Measurements from ENCODE around the gene UCKL1.
"Not testable (repeated sequence)": the region's sequence is repeated elsewhere in the genome, so short reads cannot be mapped to it uniquely, and the experiment has no call there.

The UCKL1 gene

DNA sequence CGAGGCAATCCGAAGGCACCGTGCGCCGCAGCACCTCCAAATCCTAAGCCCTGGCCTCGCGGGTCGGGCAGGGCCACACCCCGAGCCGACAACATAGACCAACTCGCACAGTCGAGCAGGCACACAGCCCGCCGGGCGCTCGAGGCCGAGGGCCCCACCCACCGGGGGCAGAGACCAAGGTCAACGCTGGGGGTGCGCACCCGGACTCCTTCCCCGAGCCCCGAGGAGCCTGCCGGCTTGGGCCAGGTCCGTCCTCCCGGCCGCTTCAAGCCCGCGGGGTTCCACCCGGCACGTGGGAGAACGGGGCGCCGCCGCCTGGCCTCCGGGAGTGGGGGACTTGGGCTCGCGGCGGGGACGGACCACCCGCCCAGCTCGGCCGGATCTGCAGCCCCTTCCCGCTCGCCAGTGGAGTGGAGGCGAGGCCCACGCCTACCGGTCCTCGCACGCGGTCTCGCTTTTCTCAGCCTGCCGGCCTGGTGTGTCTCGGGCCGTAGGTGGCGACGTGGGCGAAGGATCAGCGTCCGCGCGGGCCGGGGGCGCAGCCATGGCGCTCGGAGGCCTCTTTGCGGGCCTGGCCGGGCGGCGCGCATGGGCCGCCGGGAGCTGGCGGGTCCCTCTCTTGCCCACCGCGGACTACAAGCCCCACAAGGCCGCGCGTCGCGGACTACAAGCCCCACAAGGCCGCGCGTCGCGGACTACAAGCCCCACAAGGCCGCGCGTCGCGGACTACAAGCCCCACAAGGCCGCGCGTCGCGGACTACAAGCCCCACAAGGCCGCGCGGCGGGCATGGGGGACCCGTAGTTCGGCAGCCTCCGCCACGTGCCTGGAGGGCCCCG is at the start of gene UCKL1:
Gene UCKL1 (minus strand): TSS at position 590 of the 837 bp plus-strand sequence. CDS start 44 bp downstream, at position 546.
- peak; percentile 81 for DNase-seq (ENCODE audit: low read depth)

DNA sequence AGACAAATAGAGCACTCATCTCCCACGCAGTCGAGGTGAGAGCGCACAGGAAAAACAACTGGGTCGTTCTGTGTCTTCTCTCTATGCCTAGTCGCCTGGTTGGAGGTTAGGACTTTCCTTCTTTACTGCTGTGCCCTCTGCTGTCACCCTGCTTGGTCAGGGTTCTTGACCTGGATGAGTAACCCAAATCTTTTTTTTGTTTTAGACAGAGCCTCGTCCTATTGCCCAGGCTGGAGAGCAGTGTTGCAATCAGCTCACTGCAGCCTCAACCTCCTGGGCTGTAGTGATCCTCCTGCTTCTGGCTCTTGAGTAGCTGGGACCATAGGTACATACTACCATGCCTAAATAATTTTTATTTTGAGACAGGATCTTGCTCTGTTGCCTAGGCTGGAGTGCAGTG is 49.2 kb upstream of the UCKL1 start:
- no peak for DNase-seq (ENCODE audit: low read depth)

DNA sequence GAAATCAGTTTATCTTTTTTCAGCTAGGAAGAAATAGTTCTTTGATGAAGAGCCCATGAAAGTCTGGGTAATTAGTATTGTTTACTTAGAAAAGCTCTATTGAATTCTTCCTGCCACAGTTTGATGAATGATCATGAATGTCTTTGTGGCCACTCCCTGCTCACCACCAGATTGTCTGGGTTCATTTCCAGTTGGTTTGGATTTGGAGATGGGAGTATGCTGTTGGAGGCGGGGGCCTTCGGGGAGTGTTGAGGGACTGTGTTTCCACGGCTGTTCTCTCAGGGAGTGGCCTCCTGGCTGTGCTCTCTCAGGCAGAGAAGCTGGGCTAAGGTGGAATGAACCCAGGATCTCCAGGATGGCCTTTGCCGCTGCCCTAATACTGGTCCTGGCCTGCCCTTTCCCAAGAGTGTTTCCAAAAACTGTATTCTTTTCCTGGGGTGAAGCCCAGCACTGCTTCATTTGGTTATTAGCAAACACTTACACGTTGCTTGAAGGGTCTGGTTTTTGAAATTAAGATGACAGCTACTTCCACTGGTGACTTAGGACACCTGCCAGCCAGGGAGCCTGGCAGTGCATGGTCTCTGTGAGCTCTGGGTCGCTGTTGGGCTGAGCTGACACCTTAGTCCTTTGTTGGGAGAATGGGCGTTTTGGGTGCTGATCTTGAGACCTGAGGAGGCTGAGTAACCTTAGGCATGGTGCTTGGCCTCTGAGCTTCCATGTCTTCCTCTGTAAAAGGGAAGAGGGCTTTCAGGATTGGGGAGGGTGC is 47.9 kb upstream of the UCKL1 start:
- DNase-seq (ENCODE audit: low read depth) = no peak

DNA sequence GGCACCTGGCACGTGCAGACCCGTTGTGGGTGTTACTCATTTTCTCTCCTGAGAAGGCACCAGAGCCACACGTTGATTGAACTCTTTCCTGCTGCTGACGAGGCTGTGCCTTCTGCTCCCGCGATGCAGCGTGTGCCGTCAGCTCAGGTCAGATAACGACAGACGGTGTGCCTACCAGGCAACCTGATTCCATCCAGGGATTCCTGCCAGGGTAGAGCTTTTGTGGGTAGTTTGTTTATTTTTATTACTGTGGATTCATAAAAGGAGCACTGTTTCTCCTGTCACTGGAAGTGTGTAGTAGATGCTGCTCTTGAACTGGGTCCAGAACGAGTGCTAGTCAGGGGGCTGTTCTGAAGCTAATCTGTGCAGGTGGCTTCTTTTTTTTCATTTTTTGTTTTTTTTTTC is 45.4 kb upstream of the UCKL1 start:
- no peak for DNase-seq (ENCODE audit: low read depth)

DNA sequence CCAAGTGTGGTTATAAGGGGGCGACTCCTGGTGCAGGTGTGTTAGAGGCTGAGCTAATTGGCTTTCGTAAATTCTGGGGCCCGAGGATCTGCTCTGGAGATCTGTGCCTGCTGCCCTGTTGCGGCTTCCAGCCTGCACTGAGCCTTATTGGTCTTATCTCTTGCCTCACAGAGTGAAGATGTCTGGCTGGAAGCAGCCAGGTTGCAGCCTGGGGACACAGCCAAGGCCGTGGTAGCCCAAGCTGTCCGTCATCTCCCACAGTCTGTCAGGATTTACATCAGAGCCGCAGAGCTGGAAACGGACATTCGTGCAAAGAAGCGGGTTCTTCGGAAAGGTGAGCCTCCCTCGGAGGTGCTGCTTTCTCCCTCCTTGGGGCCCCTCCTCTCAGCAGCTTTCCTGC is 44.7 kb upstream of the UCKL1 start:
- DNase-seq (ENCODE audit: low read depth) = no peak

DNA sequence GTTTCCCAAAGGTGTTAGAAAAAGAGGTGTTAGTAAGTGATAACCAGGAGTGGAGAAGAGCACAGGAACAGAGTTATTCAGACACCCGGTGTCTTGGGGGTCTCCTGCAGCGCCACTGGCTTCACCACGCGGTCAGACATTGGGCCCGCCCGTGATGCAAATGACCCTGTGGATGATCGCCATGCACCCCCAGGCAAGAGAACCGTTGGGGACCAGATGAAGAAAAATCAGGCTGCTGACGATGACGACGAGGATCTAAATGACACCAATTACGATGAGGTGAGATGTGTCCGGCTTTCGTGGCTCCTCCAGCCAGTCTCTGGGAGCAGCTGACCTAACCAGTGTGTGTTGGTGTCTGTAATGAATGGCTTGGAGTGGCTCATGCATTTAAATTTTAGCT is 26.7 kb upstream of the UCKL1 start:
- no peak for DNase-seq (ENCODE audit: low read depth)

DNA sequence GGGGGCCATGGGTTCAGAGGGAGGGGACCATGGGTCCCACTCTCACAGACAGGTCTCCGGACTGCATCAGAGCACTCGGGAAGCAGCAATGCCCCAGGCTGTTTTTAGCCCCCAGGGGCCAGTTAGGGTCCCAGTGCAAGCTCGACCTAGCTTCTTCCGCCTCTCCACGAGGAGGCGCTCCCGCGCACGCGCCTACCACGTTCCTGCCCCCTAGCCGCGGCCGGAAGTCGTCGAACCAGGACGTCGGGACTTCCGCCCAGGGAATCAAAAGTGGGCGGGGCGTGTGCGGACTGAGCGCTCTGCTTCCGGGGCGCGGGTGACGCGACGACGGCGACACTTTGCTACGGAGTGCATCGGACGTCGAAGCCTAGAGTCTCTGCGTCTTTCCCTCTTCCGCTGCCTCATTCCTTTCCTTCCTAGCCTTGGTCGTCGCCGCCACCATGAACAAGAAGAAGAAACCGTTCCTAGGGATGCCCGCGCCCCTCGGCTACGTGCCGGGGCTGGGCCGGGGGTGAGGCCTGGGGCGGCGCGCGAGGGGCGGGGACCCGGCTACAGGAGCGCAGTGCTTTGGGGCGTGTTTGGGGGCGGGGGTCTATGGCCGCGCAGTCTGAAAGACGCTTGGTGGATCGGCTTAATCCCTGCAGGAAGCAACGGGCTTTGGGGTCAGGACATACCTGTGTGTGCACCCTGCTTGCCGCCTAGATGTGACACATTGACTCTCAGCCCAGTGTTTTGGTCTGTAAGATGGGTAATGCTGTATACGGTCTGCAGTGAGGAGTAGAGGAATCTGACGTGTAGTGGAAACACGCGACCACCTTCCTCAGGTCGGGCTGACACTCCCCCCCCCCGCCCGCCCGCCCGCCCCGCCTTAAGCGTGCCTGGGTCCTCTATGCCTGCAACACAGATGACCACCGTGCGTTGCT is 24.9 kb upstream of the UCKL1 start, which contains the start of gene PRPF6:
Gene PRPF6 (plus strand): TSS at position 327 of the 923 bp plus-strand sequence. CDS start 114 bp downstream, at position 441.
- peak; percentile 88 for DNase-seq (ENCODE audit: low read depth)

DNA sequence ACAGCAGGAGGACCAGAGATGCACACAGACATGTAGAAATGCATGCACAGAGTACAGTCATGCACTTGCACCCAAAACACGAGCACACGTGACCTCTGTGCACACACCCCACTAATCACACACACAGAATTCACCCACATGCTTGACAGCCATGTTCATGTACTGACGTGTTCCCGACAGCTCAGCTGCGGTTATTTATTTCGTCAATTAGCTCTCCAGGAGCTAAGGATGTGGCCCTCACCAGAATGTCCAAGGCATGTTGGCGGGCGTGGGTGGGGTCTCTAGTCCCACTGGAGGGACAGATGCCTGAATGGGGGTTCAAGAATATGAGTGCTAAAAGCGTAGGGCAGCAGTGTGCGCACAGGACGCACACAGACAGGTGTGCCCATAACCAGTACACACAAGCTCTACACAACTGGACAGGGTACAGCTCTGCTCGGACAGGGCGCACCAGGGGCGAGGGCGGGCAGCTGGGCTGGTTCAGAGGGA is 24.1 kb upstream of the UCKL1 start:
- no peak for DNase-seq (ENCODE audit: low read depth)

DNA sequence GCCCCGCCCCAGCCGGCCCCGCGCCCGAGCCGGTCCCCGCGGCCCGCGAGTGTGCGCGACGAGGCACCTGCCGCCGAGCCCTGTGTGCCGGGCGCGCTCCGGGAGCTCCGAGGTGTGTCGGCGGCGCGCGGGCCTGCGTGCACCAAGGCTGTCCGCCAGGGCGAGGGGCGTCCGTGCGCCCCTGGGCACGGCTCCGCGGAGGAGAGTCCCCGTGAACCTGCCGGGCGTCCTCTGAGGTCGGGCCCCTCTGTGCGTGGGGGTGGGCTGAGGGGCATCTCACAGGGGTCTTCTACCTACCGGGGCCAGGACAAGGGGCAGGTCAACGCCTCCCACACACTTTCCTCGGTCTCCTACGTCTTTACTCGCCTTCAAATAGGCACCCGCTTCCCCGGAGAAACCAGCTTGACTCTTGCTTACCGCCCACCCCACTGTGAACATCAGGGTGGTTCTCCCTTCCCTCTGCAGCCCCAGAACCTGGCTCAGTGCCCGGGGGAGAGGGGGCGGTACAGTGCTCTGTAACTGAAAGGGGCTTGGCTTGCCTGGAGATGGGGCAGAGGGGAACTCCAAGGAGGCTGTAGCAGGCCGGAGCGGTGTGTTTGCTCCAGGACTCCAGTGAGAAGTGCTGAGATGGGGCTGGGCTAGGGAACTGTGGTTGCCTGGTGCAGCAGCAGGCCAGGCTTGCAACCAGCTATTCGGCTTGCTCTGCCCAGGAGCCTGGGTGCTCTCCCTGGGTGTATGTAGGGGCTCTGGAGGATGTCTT is 23.5 kb upstream of the UCKL1 start, which contains the start of gene SAMD10:
Gene SAMD10 (minus strand): TSS at position 86 of the 760 bp plus-strand sequence. CDS start 175 bp downstream, outside the sequence.
- DNase-seq (ENCODE audit: low read depth) = peak; percentile 80

DNA sequence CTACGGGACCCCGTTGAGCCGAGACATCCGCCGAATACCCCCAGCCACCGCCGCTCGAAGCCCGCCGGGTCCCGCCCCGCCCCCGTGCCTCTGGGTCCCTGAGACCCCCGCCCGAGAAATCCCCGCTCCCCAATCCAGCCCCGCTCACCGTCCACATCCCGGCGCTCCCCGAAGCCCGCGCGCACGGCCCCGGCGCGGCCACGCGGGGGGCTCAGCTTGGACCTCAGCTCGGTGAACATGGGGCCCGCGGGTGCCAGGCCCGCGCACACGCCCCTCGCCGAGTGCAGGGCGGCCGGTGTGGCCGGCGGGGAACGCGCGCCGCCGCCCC is 23.0 kb upstream of the UCKL1 start:
- no peak for DNase-seq (ENCODE audit: low read depth)

DNA sequence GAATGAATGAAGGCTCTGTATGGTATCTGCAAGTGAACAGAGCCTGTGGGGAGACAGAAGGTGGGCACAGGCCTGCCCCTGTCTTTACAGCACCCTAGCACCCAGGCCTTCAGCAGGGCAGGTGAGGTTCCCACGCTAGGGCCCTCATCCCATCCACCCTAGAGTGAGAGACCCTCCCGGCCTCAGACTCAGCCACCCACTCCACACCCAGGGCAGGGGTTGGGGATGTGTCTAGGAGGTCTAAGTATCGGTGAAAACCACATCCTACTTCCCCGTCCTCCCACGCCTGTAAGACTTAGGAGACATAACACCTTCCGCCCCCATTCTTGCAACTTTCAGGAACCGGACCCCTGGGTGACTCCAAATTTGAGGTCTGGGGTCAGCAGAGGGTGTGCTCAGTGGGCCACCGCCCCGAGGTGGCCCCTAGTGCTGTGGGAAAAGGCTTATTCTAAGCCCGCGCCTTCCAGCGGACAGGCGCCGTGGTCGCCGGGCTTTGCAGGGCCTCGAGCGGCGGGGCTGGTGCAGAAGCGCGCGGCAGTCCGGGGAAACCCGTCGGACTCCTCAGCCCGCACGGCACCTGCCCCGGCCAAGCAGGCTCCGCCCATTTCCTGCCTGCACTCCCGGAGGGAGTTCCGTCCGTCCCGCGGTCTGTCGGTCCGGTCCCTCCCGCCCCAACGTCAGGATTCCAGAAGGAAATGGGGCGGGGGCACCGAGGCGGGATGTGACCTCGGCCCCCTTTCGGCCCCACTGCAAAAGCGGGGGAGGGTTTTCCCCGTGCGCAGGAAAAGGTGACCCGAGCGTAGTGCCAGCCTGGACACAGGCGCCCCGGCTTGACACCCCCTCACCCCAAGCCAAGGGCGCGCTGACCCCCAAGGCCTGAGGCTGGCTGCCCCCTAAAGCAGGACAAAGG is 22.4 kb upstream of the UCKL1 start:
- DNase-seq (ENCODE audit: low read depth) = no peak

DNA sequence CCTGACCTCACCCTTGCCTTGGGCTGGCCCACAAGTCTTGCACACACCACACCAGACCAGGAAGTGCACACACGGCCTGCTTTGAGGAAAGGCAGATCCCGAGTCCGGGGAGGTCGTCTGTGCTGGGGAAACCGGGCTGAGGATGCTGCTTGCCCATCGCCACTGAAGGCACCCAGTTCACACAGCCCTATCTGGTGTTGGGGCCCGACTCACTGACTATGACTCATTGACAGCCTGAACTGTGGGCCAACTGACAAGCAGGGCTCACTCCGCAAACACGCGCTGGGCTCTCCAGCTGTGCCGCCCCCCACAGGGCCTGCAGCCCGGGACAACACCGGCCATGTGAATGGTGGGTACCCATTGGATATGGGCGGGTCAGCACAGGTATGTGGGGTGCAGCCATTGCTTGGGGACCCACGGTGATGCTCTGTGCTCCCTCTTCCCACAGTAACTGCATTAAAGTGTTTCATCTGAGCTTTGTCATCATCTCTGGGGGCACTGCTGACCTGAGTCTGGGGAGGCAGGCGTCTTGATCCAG is 21.6 kb upstream of the UCKL1 start:
- peak; percentile 51 for DNase-seq (ENCODE audit: low read depth)

DNA sequence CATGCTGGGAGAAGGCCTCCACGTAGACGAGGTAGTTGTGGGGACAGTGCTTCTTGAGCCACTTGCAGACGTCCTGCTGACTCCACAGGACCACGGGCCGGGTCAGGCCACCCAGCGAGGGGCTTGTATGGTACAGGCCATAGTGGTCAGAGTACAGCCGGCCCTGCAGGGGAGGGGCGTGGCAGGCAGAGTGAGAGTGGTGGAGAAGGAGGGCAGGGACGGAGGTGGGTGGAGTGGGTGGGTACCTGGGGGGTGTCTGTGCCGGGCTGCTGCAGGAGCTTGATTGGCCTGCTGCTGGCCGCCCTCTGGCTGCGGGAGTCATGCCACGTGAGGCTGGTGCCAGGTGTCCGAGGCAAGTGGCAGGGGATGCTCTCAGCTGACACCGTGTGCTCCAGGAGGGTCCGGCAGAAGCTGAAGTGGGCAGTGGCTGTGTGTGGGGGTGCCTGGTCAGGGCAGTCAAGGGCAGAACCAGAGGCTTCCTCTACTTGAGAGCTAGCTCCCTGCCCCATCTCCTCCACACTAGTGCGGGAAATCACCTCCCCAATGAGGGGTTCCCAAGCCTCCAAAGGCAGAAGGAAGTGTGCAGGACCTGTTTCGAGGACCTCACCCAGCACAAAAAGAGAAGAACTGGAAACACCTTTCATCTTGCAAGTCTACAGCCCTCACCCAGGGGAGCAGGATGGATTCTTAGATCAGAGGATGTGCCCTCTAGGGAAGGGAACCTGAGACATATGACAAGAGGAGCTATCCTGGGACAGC is 20.9 kb upstream of the UCKL1 start:
- no peak for DNase-seq (ENCODE audit: low read depth)

DNA sequence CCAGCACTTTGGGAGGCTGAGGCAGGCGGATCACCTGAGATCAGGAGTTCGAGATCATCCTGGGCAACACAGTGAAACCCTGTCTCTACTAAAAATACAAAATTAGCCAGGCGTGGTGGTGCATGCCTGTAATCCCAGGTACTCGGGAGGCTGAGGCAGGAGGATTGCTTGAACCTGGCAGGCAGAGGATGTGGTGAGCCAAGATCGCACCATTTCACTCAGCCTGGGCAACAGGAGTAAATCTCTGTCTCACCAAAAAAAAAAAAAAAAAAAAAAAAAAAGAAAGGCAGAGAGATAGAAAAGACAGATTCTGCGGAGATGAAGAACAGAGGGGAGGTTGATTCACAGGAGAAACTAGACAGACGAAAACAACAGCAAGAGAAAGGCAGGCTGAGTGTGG is 20.3 kb upstream of the UCKL1 start:
- not testable (repeated sequence) for DNase-seq (ENCODE audit: low read depth)

DNA sequence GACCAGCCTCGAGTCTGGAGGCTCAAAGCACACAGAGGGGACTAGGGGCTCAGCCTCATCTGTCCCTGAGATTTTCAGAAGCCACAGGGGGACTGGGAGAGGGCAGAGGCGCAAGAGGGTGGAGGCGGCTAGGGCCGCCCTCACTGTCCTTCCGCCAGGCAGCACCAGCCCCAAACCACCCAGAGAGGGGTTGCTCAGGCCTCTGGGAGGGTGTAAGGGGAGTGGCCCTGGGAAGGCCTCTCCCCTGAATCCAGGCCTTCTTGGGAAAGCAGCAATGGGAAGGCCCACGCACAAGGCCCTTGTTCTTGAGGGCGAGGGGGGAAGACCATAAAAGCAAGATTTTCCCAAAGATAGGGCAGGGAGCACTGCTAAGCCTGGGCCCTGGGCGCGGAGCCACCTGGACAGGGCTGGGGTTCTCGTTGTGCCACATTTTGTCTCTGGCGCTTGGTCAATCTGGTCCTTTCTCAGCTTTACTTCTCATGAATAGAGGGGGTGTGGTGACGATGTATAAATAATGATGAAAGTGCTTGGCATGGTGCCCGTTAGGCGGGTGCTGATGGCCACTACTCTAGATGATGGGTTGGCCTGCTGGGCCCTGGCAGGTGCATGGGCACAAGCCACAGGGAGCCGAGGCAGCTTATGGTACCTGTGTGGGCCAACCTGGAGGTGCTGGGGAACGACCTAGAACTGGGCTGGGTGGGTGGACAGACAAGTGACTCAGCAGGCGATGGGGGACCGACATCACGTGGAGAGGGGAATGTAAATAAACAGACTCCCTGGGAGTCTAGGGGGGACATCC is 18.4 kb upstream of the UCKL1 start:
- no peak for DNase-seq (ENCODE audit: low read depth)

DNA sequence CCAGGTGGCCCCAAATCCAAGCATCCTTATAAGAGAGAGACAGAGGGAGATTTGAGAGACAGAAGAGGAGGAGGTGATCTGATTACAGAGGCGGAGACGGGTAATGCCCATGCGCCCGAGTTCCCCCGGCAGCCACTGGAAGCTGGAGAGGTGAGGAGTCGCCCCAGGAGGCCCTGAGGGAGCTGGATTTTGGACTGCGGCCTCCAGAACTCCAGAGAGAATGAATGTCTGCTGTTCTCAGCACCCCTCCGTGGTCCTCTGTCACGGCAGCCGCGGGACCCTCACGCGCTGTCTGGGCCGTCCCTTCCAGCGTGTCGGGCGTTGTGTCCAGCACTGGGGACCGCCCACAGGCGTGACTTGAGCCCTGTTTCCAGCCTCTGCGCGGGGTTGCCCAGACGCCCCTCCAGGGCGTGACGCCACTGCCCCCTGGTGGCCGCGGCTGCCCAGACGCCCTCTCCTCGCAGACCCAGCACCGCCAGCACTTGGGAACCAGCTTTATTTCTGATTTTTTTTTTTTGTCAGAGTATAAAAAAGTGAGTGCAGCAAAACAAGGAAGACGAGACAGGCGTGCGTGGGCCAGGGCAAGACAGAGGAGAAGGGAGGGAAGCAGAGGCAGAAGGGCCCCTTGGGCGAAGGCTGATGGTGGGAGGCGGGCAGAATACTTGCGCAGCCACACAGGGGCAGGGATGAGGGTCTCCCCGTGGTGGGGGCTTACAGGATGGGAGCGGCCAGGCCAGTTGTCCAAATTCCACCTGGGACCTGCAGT is 17.6 kb upstream of the UCKL1 start:
- DNase-seq (ENCODE audit: low read depth) = peak; percentile 59

DNA sequence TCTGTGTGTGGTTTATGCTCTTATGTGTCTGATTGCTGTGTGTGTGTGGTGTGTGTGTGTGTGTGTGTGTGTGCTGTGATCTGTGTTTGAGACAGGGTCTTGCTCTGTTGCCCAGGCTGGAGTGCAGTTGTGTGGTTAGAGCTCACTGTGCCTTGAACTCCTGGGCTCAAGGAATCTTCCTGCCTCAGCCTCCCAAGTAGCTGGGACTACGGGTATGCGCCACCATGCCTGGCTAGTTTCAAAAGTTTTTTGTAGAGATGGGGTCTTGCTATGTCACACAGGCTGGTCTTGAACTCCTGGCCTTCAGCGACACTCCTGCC is 16.9 kb upstream of the UCKL1 start:
- no peak for DNase-seq (ENCODE audit: low read depth)
